ENCODE data around the gene CELA3A. TPM values are rescaled to one million over a fixed set of nuclear protein-coding genes. Genes with fewer than 3 reads are reported as not detected.
"Not testable (repeated sequence)": the region's sequence is repeated elsewhere in the genome, so short reads cannot be mapped to it uniquely, and the experiment has no call there.

Gene CELA3A
- not detected for total RNA-seq

DNA sequence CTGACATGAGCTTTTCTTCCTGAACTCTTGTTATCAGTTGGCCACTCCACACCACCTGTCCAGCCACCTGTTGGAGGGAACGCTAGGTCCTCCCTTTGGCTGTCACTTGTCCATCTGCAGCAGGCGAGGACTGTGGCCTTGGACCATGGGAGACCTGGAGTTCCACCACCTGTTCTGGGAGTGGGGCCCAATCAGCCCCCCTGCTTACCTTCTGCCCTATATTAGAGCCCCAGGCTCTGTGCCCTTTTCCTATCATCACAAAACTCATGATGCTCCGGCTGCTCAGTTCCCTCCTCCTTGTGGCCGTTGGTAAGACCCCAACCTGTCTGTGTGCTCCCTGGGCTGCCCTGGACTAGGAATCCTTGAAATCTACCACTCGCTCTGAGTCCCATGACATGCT, at the start of gene CELA3A:
TSS of gene CELA3A (plus strand) at position 249 of the 400 bp plus-strand sequence. CDS start at position 267, 18 bp downstream.
- Histone ChIP-seq H3K27me3 (ENCODE audit: insufficient read depth, low read length) (no peaks in the 10 kb centered on the region), H3K9me3 (ENCODE audit: low read depth, low read length) (no peaks in the 10 kb centered on the region), H3K4me3 (ENCODE audit: low read length) (no peak within 1 kb of the TSS), H3K4me1 (ENCODE audit: insufficient read depth, low read length) (no peaks in the 10 kb centered on the region)

DNA sequence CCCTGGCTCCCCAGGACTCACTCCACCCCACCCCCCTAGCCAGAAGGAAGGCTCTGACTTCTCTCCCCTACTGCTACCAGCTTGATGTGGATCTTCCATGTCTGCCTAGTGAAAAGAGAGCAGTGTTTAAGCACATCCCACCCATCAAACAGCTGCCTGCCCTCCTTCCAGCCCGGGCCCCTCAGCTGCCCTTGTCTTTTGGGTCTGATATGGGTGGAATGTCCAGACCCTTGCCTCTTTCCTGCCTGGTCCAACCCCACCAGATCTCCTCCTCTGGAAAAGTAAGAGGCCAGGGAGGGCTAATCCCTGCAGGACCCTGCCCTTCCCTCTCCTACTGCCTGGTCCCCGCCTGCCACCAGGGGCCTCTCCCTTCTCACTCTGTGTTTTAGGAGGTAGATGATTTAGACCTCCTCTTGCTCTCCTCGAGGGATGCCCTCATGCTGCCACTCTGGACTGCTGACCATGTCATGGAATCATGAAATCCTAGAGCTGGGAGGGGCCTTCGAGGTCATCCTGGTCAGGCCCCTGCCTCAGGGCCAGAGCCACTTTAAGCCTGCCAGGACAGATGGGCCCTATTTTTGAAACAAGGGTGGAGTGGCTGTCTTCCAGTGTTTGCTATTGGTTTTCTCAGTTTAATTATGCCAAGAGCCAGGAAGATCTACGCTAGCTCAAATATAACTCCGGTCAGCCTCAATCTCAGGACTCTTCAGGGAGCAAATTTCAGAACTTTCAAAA, 48.5 kb upstream of the CELA3A start:
- Histone ChIP-seq H3K4me1 (ENCODE audit: insufficient read depth, low read length) (no peaks in the 10 kb centered on the region), H3K27me3 (ENCODE audit: insufficient read depth, low read length) (no peaks in the 10 kb centered on the region), H3K9me3 (ENCODE audit: low read depth, low read length) (no peaks in the 10 kb centered on the region), H3K4me3 (ENCODE audit: low read length) (no peak overlapping the region)

DNA sequence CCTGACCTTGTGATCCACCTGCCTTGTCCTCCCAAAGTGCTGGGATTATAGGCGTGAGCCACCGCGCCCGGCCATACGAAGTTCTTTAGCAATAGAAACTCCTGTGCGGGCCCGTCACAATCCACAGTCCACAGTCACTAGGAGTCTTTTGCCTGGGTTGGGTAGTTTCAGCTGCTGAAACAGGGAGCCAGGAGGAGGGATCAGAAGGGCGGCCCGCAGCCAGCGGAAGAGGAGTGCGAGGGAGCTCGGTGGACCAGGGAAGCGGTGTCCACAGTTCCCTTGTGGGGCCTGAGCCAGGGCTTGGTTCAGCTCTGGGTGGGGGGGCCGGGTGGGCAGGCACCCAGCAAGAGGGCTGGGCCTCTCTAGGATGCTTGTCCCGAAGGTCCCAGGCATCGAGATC, 46.4 kb upstream of the CELA3A start:
- H3K4me1 ChIP-seq (ENCODE audit: insufficient read depth, low read length), result no peaks in the 10 kb centered on the region
- no peaks in the 10 kb centered on the region for H3K9me3 ChIP-seq (ENCODE audit: low read depth, low read length)
- no peaks in the 10 kb centered on the region for H3K27me3 ChIP-seq (ENCODE audit: insufficient read depth, low read length)
- no peak overlapping the region for H3K4me3 ChIP-seq (ENCODE audit: low read length)

- no peaks in the 10 kb centered on the region for H3K4me1 ChIP-seq (ENCODE audit: insufficient read depth, low read length)
- no peaks in the 10 kb centered on the region for H3K27me3 ChIP-seq (ENCODE audit: insufficient read depth, low read length)
- no peak overlapping the region for H3K4me3 ChIP-seq (ENCODE audit: low read length)
- H3K9me3 ChIP-seq (ENCODE audit: low read depth, low read length), result no peaks in the 10 kb centered on the region
These were observed 45.8 kb upstream of the CELA3A start for GRCh38 chr1:21955501-21956281.

GRCh38 chr1:21956720-21957552, 44.5 kb upstream of the CELA3A start:
- H3K4me1 ChIP-seq (ENCODE audit: insufficient read depth, low read length), result no peaks in the 10 kb centered on the region
- no peaks in the 10 kb centered on the region for H3K27me3 ChIP-seq (ENCODE audit: insufficient read depth, low read length)
- H3K4me3 ChIP-seq (ENCODE audit: low read length), result no peak overlapping the region
- no peaks in the 10 kb centered on the region for H3K9me3 ChIP-seq (ENCODE audit: low read depth, low read length)

DNA sequence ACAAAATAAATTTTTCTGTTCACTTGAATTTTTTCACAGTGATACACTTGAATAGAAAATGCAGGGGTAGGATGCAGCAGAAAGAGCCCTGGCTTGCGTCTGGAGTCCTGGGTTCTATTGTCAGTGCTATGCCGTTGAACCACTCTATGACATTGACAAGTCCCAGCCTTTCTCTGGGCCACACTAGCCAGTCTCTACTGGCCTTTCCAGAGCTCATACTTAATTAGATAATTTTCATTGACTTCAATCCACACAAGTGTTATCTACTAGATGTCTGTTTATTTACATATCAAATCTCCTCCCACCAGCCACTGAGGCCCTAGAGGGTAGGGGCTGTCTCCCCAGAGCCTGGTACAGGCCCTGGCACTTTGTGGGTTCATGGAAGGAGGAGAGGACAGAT, 40.1 kb upstream of the CELA3A start:
- Histone ChIP-seq H3K27me3 (ENCODE audit: insufficient read depth, low read length) (no peaks in the 10 kb centered on the region), H3K4me3 (ENCODE audit: low read length) (no peak overlapping the region), H3K4me1 (ENCODE audit: insufficient read depth, low read length) (no peaks in the 10 kb centered on the region), H3K9me3 (ENCODE audit: low read depth, low read length) (no peaks in the 10 kb centered on the region)

- H3K27me3 ChIP-seq (ENCODE audit: insufficient read depth, low read length), result no peaks in the 10 kb centered on the region
- H3K4me1 ChIP-seq (ENCODE audit: insufficient read depth, low read length), result no peaks in the 10 kb centered on the region
- no peaks in the 10 kb centered on the region for H3K9me3 ChIP-seq (ENCODE audit: low read depth, low read length)
- H3K4me3 ChIP-seq (ENCODE audit: low read length), result no peak overlapping the region
These were observed 39.7 kb upstream of the CELA3A start for GRCh38 chr1:21961799-21962198.

GRCh38 chr1:21963477-21964217, 37.8 kb upstream of the CELA3A start:
- H3K4me1 ChIP-seq (ENCODE audit: insufficient read depth, low read length), result no peaks in the 10 kb centered on the region
- H3K9me3 ChIP-seq (ENCODE audit: low read depth, low read length), result no peaks in the 10 kb centered on the region
- no peaks in the 10 kb centered on the region for H3K27me3 ChIP-seq (ENCODE audit: insufficient read depth, low read length)
- H3K4me3 ChIP-seq (ENCODE audit: low read length), result no peak overlapping the region

DNA sequence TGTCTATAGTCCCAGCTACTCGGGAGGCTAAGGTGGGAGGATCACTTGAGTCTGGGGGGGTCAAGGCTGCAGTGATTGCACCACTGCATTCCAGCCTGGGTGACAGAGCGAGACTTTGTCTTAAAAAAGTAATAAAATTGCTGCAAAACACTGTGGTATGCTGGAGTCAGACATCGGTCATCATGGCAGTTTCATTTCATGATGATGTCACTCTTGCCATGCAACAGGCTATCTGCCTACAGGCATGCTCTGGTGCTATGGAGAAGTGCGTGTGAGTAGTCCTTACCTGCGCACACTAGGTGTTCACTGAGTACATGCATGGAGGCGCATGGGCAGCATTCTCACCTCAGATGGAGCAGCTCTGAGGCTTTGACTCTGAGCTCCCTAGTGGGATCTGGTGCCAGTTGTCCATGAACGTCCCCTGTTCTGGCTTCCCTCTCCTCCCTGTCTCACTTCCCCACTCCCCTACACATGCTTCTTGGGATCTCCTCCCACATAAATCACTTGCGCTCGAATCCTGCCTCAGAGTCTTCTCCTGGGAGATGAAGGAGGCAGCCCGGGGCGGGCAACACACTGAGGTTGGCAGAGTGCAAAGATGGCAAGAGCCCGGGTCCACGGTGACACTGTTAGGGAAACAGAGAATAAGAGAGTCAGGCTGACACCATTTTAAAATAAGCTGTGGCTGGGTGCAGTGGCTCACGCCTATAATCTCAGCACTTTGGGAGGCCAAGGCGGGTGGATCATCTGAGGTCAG, 35.0 kb upstream of the CELA3A start:
- no peaks in the 10 kb centered on the region for H3K4me1 ChIP-seq (ENCODE audit: insufficient read depth, low read length)
- no peaks in the 10 kb centered on the region for H3K9me3 ChIP-seq (ENCODE audit: low read depth, low read length)
- H3K4me3 ChIP-seq (ENCODE audit: low read length), result no peak overlapping the region

DNA sequence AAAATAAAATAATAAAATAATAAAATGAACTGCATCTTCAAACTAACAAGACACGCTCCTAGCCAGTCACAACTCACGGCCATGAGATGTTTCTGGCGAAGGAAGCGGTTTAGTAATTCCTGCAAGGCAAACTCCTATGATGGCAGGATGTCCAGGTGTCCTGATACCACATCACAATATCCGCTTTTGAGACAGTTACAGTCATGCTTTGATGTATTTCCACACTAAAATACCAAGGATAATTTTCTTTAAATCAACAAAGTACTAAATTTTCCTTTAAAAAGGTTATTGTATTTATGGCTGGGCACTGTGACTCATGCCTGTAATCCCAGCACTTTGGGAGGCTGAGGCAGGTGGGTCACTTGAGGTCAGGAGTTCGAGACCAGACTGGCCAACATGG, 34.2 kb upstream of the CELA3A start:
- H3K4me1 ChIP-seq (ENCODE audit: insufficient read depth, low read length); H3K27me3 ChIP-seq (ENCODE audit: insufficient read depth, low read length); H3K9me3 ChIP-seq (ENCODE audit: low read depth, low read length); H3K4me3 ChIP-seq (ENCODE audit: low read length): not testable (repeated sequence)

More for the DNA sequence above, 35.0 kb upstream of the CELA3A start:
- no peaks in the 10 kb centered on the region for H3K27me3 ChIP-seq (ENCODE audit: insufficient read depth, low read length)

DNA sequence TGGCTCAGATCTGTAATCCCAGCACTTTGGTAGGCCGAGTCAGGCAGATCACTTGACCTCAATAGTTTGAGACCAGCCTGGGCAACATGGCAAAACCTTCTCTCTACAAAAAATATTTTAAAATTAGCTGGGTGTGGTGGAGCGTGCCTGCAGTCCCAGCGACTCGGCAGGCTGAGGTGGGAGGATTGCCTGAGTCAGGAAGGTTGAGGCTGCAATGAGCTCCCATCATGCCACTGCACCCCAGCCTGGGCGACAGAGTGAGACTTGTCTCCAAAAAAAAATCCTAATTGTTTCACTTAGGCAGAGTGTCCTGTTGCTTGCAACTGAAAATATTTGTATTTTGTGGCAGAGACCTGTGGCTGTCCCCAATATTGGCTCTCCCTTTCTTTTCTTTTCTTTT, 32.4 kb upstream of the CELA3A start:
- H3K9me3 ChIP-seq (ENCODE audit: low read depth, low read length); H3K27me3 ChIP-seq (ENCODE audit: insufficient read depth, low read length); H3K4me3 ChIP-seq (ENCODE audit: low read length); H3K4me1 ChIP-seq (ENCODE audit: insufficient read depth, low read length): not testable (repeated sequence)

- H3K9me3 ChIP-seq (ENCODE audit: low read depth, low read length); H3K27me3 ChIP-seq (ENCODE audit: insufficient read depth, low read length); H3K4me3 ChIP-seq (ENCODE audit: low read length); H3K4me1 ChIP-seq (ENCODE audit: insufficient read depth, low read length): not testable (repeated sequence)
These were observed 30.9 kb upstream of the CELA3A start for GRCh38 chr1:21970523-21970922.

- H3K4me1 ChIP-seq (ENCODE audit: insufficient read depth, low read length); H3K4me3 ChIP-seq (ENCODE audit: low read length); H3K9me3 ChIP-seq (ENCODE audit: low read depth, low read length); H3K27me3 ChIP-seq (ENCODE audit: insufficient read depth, low read length): not testable (repeated sequence)
These were observed 28.4 kb upstream of the CELA3A start for GRCh38 chr1:21972973-21973441.

- not testable (repeated sequence) for H3K4me1 ChIP-seq (ENCODE audit: insufficient read depth, low read length); H3K4me3 ChIP-seq (ENCODE audit: low read length); H3K27me3 ChIP-seq (ENCODE audit: insufficient read depth, low read length); H3K9me3 ChIP-seq (ENCODE audit: low read depth, low read length)
These were observed 27.5 kb upstream of the CELA3A start for GRCh38 chr1:21973948-21974347.

Data from mononuclear cell (primary cell).